Left lung (tissue), 10 donors: ENCODE measurements around the gene MKLN1. TPM values are rescaled to one million over a fixed set of nuclear protein-coding genes. Genes with fewer than 3 reads are reported as not detected.
"Not testable (repeated sequence)": the region's sequence is repeated elsewhere in the genome, so short reads cannot be mapped to it uniquely, and the experiment has no call there.

Experiments
- ATAC-seq: fragments of 200-7000 bp; cut with Tn5 transposase; one replicate; pipeline ENCODE4 v1.9.1; 2020; ENCODE audit warnings: moderate library complexity
- DNase-seq, 4 donors: peaks; one replicate each; pipeline ENCODE4 v3.0.0-alpha.2; 2013 to 2020
- H3K27ac ChIP-seq, 2 donors: fragments of 200-600 bp; sonication (generic) in 1 of 2; one replicate each; pipeline versions ENCODE4 v1.5.0 to v1.8.0; 2020 to 2021
- H3K27me3 ChIP-seq, 2 donors: fragments of 200-600 bp; sonication (generic) in 1 of 2; one replicate each; pipeline versions ENCODE4 v1.5.0 to v1.8.0; 2020 to 2021
- H3K36me3 ChIP-seq, 2 donors: fragments of 200-600 bp; sonication (generic) in 1 of 2; one replicate each; pipeline versions ENCODE4 v1.5.0 to v1.8.0; 2020 to 2021
- H3K4me1 ChIP-seq, 2 donors: fragments of 200-600 bp; one replicate each; pipeline ENCODE4 v1.8.0; 2021
- H3K4me3 ChIP-seq, 2 donors: fragments of 200-600 bp; sonication (generic) in 1 of 2; one replicate each; pipeline versions ENCODE4 v1.5.0 to v1.8.0; 2020 to 2021; ENCODE audit warnings: mild to moderate bottlenecking in 1 of 2
- H3K9me3 ChIP-seq, 2 donors: fragments of 200-600 bp; sonication (generic) in 1 of 2; one replicate each; pipeline versions ENCODE4 v1.5.0 to v1.8.0; 2020 to 2021
- CTCF ChIP-seq, 2 donors: fragments of 200-600 bp; sonication (generic) in 1 of 2; IDR thresholded peaks; one replicate each; pipeline versions ENCODE4 v1.5.0 to v1.8.0; 2021; ENCODE audit warnings: antibody characterized with exemption in 2 of 2
- intact Hi-C, 2 donors: fragments of 100-400 bp; cut with DNase I; formaldehyde crosslinking; loops; one replicate each; pipeline versions ENCODE4 v1.11.2 to v1.14.2; 2022
- polyA plus RNA-seq, 6 donors: library from polyadenylated mRNA; unstranded; fragments of 120-200 nt; gene quantifications; one replicate each; pipeline ENCODE4 v1.2.1, GENCODE V29; 2013; ENCODE audit not compliant: insufficient read length in 6 of 6
- total RNA-seq, 2 donors: library from RNA; stranded (reverse); fragmentation: NEBNext Ultra II Directional; extraction: Animal tissue kit (Norgen Biotek cat#: 25700); gene quantifications; one replicate each; pipeline ENCODE4 v1.2.1, GENCODE V29; 2021
- donor health status: DM: no; HTN: yes; CAD: no.
- donor health status: DM: no; HTN: no; CAD: no.

MKLN1 gene
- total and polyA plus RNA-seq, 8 donors: 38.7 to 49.0 (median 44.5) TPM

GRCh38 chr7:131513245-131514061 is 185.8 kb downstream of the MKLN1 start:
- no peak overlapping the region for H3K4me3 ChIP-seq
- H3K27me3 ChIP-seq: no peaks in the 10 kb centered on the region
- DNase-seq (peak; percentile 53 to 94 (median 84)), ATAC-seq (peak; percentile 99)
- H3K36me3 ChIP-seq: peaks cover 0 to 8% of the 10 kb centered on the region in 2 donors
- no peaks in the 10 kb centered on the region for H3K9me3 ChIP-seq
- H3K4me1 ChIP-seq: peaks cover 0 to 8% of the 10 kb centered on the region in 2 donors
- peak; percentile 95 to 96 for TF ChIP-seq CTCF (IDR thresholded peaks at IDR 0.05)
- intact Hi-C loops: no loop called here
- no peak overlapping the region for H3K27ac ChIP-seq

GRCh38 chr7:131515471-131515870 is 187.8 kb downstream of the MKLN1 start:
- H3K4me3 ChIP-seq, H3K36me3 ChIP-seq, intact Hi-C loops, DNase-seq, H3K9me3 ChIP-seq, ATAC-seq, H3K27me3 ChIP-seq: not testable (repeated sequence)
- Histone ChIP-seq H3K4me1 (peaks cover 0 to 16% of the 10 kb centered on the region in 2 donors), H3K27ac (peak overlapping the region in 1 of 2 donors; percentile 26)

- no peak for TF ChIP-seq CTCF (IDR thresholded peaks at IDR 0.05)
- H3K4me3 ChIP-seq: no peak overlapping the region
- peaks cover 8 to 24% of the 10 kb centered on the region in 2 donors for H3K4me1 ChIP-seq
- H3K27ac ChIP-seq: no peak overlapping the region
- no peaks in the 10 kb centered on the region for H3K36me3 ChIP-seq
- DNase-seq: no peak
- intact Hi-C loops: no loop called here
- H3K27me3 ChIP-seq: no peaks in the 10 kb centered on the region
- no peak for ATAC-seq
- no peaks in the 10 kb centered on the region for H3K9me3 ChIP-seq
Measured at GRCh38 chr7:131517218-131517923, 189.7 kb downstream of the MKLN1 start.

GRCh38 chr7:131518626-131519025 is 190.9 kb downstream of the MKLN1 start:
- no peak overlapping the region for H3K27ac ChIP-seq
- no peak for ATAC-seq

GRCh38 chr7:131521651-131522163 is 194.0 kb downstream of the MKLN1 start:
- H3K27me3 ChIP-seq: no peaks in the 10 kb centered on the region
- no peak for TF ChIP-seq CTCF (IDR thresholded peaks at IDR 0.05)
- no peak overlapping the region for H3K4me3 ChIP-seq
- DNase-seq (peak in 2 of 4 donors; percentile 44 to 70), ATAC-seq (peak; percentile 92)
- no peaks in the 10 kb centered on the region for H3K36me3 ChIP-seq
- peaks cover 8 to 19% of the 10 kb centered on the region in 2 donors for H3K4me1 ChIP-seq
- intact Hi-C loops: no loop called here
- peak overlapping the region; percentile 53 to 60 for H3K27ac ChIP-seq
- H3K9me3 ChIP-seq: no peaks in the 10 kb centered on the region

More at GRCh38 chr7:131518626-131519025, 190.9 kb downstream of the MKLN1 start:
- no peaks in the 10 kb centered on the region for H3K36me3 ChIP-seq
- no peaks in the 10 kb centered on the region for H3K27me3 ChIP-seq
- H3K4me1 ChIP-seq: peaks cover 8 to 20% of the 10 kb centered on the region in 2 donors
- no peaks in the 10 kb centered on the region for H3K9me3 ChIP-seq
- H3K4me3 ChIP-seq: no peak overlapping the region
- no peak for TF ChIP-seq CTCF (IDR thresholded peaks at IDR 0.05)
- DNase-seq: no peak
- intact Hi-C loops: no loop called here
